GM12875 (cell line): ENCODE measurements around the gene PARVB.

ENCODE experiments used
- H3K4me3 ChIP-seq: one replicate; pipeline ENCODE4 v1.5.1; 2011; ENCODE audit warnings: low read depth, low read length, control low read depth
- CTCF ChIP-seq: IDR thresholded peaks from 2 replicates; pipeline ENCODE4 v1.5.1; 2011; ENCODE audit warnings: low read depth, mild to moderate bottlenecking, control low read depth, inconsistent platforms, low read length, moderate library complexity, borderline replicate concordance; ENCODE audit not compliant: insufficient read depth

PARVB gene

GRCh38 chr22:44186737-44187136, 162.6 kb downstream of the PARVB start:
- H3K4me3 ChIP-seq, result no peak overlapping the region
- TF ChIP-seq CTCF, result no peak

GRCh38 chr22:44187652-44188230, 163.6 kb downstream of the PARVB start:
- TF ChIP-seq CTCF, result no peak

GRCh38 chr22:44188316-44188715, 164.2 kb downstream of the PARVB start:
- TF ChIP-seq CTCF, result no peak

More at GRCh38 chr22:44187652-44188230, 163.6 kb downstream of the PARVB start:
- no peak overlapping the region for H3K4me3 ChIP-seq

GRCh38 chr22:44188986-44189630, 165.0 kb downstream of the PARVB start:
- H3K4me3 ChIP-seq, result no peak overlapping the region

More at GRCh38 chr22:44188316-44188715, 164.2 kb downstream of the PARVB start:
- no peak overlapping the region for H3K4me3 ChIP-seq

GRCh38 chr22:44190381-44190976, 166.4 kb downstream of the PARVB start:
- no peak for TF ChIP-seq CTCF

More at GRCh38 chr22:44188986-44189630, 165.0 kb downstream of the PARVB start:
- TF ChIP-seq CTCF, result no peak

GRCh38 chr22:44191036-44191454, 166.9 kb downstream of the PARVB start:
- TF ChIP-seq CTCF, result no peak
- no peak overlapping the region for H3K4me3 ChIP-seq

More at GRCh38 chr22:44190381-44190976, 166.4 kb downstream of the PARVB start:
- no peak overlapping the region for H3K4me3 ChIP-seq
